SK-N-DZ (cell line): ENCODE measurements around the gene PALLD.
"Not testable (repeated sequence)": the region's sequence is repeated elsewhere in the genome, so short reads cannot be mapped to it uniquely, and the experiment has no call there.

Experiments used
- DNase-seq: peaks from one replicate; pipeline ENCODE4 v3.0.0-alpha.2; 2015; ENCODE audit warnings: low spot score

PALLD gene

GRCh38 chr4:168702581-168703087, 205.8 kb downstream of the PALLD start:
- DNase-seq, result not testable (repeated sequence)

GRCh38 chr4:168705121-168705520, 208.3 kb downstream of the PALLD start:
- DNase-seq, result no peak

DNA sequence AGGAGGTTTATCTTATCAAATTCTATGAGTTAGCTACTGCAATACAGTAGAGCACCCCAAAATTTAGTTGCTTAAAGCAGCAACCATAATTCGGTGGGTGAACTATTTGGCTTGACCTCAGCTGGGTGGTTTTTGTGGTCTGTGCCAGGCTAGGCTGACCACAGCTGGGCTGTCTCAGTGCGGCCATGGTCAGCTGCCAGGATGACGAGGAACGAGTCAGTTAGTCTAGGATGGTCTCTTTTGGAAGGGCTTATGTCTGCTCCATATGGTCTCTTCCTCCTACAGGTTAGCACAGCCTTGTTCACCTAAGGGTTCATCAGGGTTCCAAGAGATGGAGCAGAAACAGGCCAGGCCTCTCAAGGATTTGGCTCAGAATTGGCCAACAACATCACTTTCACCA, 210.4 kb downstream of the PALLD start:
- DNase-seq, result no peak

GRCh38 chr4:168708108-168708507, 211.3 kb downstream of the PALLD start:
- DNase-seq, result no peak

DNA sequence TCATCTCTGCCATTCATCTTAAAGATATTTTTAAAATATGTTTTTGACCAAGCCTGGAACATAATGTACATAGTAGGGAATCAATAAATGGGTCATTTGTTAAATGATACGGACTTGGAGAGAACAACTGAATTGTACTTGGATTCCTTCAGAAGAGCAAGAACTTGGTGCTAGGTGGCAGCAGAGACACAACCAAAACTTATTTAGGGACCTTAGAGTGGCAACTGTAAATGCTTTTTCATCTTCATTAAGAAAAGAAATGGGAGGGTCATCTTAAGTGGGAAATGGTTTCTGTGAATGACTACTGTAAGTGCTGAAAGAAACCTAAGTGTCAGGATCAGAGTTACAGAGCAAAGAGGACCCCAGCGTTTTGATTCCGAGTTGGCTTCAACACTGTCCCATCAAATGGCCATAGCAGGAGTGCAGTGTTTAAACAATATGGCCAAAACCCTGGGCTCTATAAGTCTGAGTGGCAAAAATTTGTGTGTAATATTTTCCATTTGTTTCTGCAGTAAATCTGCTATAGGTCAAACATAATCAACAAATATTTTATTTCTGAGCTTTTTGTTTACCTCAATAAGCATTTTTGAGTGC, 213.6 kb downstream of the PALLD start:
- peak; percentile 17 for DNase-seq

DNA sequence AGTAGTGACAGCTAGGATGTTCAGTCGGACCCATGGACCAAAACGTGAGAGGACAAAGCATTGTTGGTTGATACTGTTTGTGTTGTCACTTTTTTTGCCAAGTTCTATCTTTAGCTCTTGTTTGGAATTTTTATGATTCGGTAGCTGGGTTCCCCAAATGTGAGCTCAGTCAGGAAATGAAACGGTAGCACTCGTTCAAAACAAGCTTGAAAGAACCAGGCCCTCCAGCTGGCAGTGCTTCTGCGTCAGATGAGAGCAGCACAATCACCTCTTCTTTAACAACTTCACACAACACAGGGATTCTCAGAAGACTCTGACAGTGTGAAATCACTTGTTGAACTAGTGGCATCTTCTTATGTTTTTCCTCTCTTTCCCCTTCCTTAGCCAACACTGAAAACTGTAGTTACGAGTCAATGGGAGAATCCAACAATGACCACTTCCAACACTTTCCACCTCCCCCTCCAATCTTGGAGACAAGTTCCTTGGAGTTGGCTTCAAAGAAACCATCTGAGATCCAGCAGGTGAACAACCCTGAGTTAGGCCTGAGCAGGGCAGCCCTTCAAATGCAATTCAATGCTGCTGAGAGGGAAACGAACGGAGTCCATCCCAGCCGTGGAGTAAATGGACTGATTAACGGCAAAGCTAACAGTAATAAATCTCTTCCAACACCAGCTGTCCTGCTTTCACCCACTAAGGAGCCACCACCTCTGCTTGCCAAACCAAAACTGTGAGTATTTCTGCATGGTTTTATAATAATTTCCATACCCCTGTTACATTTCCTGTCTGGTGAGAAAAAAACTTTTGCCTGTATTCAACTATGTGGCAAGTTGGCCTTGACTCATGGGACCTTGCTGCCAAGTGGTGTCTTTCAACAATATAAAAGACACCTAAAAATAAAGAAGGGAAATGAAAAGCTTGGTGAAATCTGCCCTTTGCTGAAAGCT, 214.6 kb downstream of the PALLD start:
- DNase-seq, result no peak

DNA sequence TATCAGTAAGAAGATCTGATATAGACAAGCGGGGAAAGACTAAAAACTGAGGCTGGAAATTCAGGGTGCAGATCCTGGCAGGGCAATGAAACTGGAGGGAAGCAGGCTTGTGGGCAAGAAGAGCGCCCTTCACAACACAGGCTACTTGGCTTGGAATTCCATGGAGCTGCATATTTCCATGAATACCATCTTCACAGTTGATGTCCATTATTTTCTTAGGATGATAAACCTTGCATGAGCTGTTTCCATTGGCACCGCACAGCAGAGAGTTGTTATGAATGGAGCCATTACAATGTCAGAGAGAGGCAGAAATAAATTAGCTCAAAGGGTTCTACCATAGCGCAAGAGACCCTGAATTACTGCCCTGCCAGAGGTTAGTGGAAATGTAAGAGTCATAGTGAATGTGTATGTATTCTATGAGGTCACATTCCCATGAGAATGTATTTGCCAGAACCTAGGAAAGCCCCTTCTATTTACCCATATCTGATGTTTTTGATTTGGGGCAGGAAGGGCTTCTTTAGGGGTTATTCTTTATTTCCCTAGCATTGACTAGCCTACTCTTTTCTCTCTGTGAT, 215.6 kb downstream of the PALLD start:
- no peak for DNase-seq

DNA sequence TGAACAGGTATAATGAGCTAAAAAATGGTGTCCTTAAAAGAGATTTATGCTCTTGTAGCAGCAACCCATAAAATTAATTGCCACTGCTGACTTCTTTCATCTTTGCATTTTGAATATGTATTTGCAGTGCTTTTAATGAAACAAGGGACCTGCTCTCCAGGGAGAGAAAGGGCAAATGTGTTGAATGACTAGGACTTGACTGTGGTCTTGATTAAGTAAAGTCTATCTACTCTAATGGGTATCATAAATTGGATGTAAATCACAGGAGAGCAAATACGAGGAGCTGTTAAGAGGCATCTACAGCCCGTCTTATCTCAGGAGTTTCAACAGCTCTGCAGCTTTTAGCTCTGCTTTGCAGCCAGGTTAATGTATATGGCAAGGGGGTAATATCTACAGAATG, 216.4 kb downstream of the PALLD start:
- no peak for DNase-seq

GRCh38 chr4:168715896-168716295, 219.0 kb downstream of the PALLD start:
- no peak for DNase-seq

DNA sequence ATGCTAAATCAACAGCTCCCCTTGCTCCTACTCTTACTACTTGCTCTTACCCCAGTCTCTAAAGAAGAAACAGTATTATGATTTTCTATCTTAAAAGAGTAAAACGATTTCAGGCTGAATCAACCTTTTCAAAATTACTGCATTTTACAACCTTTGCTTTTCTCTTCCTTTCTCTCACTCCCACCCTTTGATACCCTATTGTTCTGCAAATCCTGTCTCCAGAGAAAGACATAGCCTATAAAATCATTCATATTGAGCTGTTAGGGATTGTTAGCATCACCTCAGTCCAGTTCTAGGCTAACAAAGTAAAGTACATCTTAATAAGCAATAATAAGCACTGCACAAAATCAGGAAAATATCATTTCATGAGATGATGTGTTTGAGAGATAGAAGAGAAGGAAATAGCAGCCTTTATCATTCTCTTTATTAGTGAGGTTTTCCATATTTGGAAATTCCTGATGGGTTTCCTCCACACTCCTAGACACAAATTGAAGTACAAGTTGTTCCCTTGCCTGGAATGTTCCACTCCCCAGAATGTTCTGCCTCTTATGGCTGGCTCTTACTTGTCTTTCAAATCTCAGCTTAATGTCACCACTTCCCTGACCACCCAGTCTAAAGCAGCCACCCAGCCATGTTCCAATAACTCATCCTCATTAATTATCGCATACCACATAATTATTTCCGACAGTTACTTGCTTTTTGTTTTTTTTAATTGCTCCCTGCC, 219.7 kb downstream of the PALLD start:
- no peak for DNase-seq

DNA sequence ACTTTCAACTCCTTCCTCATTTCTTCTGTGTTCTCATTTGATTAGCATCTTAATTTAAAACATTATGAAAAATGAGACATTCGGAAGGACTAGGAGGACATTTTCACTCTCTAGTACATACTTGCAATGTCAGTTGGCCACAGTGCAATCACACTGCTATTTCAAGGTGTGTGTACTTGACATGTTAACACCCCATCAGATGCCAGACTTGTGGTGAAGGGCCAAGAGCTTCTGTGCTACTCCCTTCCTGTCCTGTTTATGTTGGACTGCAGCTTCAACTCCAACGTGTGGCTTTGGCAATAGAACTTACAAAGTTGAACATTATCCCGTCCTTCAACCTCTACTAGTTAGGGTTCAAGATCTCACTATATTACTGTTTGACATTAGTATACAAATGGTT, 221.0 kb downstream of the PALLD start:
- no peak for DNase-seq

- no peak for DNase-seq
These were observed 222.9 kb downstream of the PALLD start for GRCh38 chr4:168719725-168720124.

DNA sequence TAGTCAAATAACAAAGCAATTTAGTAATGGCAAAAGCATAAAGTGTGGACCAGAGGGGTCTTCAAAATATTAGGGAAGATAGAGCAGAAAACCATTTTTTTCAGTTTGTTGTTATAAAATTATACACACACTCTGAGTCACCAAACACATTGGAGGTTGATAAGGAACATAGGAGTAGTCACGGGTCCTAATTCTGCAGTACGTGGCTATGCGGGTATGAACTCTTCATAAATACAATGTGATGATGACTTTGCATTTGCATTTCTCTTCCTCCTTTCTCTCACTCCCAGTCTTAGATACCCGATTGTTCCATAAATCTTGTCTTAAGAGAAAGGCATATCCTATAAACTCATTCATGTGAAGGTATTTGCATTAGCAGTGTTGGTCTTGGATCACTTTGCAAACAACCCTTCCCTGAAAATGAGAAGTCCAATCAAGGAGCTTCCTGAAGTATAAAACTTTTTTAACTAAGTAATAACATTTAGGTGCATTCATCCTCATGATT, 223.6 kb downstream of the PALLD start:
- no peak for DNase-seq

DNA sequence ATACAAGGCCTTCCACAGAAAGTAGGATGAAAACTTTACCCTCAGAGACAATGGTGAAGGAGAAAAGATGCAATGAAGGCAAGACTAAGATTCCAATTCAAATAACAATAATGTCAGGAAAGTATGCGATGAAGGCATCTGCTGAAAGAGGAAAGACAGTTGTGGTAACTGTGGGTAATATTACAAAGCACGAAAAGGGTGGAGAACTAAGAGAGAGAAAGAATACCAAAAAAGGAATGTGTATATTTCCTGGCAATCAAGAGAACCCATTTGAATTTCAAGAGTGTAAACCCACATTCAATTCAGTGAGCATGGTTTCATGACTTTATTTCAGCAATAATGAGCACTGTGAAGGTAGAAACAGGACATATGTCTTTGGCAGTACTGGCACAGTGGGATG, 225.5 kb downstream of the PALLD start:
- no peak for DNase-seq

- DNase-seq, result no peak
These were observed 226.2 kb downstream of the PALLD start for GRCh38 chr4:168723020-168723419.

GRCh38 chr4:168723569-168723968, 226.7 kb downstream of the PALLD start:
- DNase-seq, result no peak

GRCh38 chr4:168724243-168724642, 227.4 kb downstream of the PALLD start:
- no peak for DNase-seq

DNA sequence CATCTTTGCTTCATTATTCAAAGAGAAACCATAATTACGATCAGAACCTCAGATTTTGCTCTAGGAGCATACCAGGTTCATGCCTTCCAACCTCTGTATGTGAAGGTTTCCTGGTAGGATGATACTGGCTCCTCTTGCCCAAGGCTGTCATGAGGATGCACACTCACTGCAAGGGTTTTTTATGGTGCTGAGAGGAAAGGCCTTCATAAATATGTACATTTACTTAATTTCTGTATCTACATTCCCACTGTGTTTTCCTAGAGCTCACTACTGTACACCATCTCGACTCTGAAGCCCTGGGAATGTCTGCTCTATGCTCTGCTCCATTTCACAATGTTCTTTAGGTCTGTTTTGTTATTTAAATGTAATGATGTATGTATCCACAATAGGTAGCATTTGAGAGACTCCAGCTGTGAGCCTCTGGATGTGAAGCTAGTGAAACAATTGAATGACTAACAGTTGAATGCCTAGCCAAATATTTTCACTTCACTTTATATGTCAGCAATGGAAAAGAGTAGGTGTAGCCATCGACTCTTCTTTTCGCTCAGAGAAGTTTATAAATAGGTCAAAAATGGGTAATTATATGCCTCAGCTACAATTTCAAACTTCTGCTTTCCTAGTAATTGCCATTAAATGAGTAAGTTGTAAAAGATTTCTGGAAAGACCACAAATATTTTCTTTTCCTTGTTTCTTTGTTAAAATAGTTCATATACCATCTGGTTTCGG, 228.0 kb downstream of the PALLD start:
- no peak for DNase-seq

DNA sequence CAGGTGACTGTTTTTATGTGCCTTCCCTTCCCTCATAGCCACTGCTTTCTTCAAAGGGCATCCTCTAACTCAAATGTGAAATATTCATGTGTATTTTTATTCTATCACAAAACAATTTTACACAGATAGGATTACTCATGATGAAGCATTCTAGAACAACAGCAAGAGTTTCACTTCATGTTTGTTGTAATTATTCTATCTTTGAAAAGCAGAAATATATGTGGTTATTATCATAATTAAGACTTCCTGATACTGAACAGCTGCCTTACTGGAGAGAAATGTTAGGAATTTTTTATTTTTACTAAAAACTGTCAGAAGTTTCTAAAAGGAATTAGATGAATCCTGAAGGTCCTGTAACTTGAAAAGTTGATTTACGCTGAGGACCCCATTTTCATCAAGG, 229.1 kb downstream of the PALLD start:
- DNase-seq, result no peak

GRCh38 chr4:168727181-168727580, 230.3 kb downstream of the PALLD start:
- not testable (repeated sequence) for DNase-seq
